ENCODE data around the gene PCID2.

Gene PCID2

GRCh38 chr13:113202912-113203311 is 5.6 kb downstream of the PCID2 start:
- H3K27ac ChIP-seq = no peak overlapping the region
- H3K4me3 ChIP-seq = no peak overlapping the region
- DNase-seq (ENCODE audit: low spot score) = no peak
- no peak for TF ChIP-seq CTCF (IDR thresholded peaks at IDR 0.05)

- TF ChIP-seq CTCF (IDR thresholded peaks at IDR 0.05) = no peak
- Histone ChIP-seq H3K4me3 (no peak overlapping the region), H3K27ac (no peak overlapping the region)
These were observed 6.7 kb downstream of the PCID2 start for GRCh38 chr13:113201815-113202214.

GRCh38 chr13:113196970-113197737 is 11.3 kb downstream of the PCID2 start:
- no peak overlapping the region for H3K27ac ChIP-seq
- H3K4me3 ChIP-seq = no peak overlapping the region
- DNase-seq (ENCODE audit: low spot score) = no peak
- TF ChIP-seq CTCF (IDR thresholded peaks at IDR 0.05) = no peak

More at GRCh38 chr13:113201815-113202214, 6.7 kb downstream of the PCID2 start:
- no peak for DNase-seq (ENCODE audit: low spot score)

- Histone ChIP-seq H3K27ac (no peak overlapping the region), H3K4me3 (no peak overlapping the region)
- no peak for DNase-seq (ENCODE audit: low spot score)
- no peak for TF ChIP-seq CTCF (IDR thresholded peaks at IDR 0.05)
These were observed 13.1 kb downstream of the PCID2 start for GRCh38 chr13:113195360-113195759.

- no peak for DNase-seq (ENCODE audit: low spot score)
- no peak overlapping the region for H3K4me3 ChIP-seq
- no peak for TF ChIP-seq CTCF (IDR thresholded peaks at IDR 0.05)
- no peak overlapping the region for H3K27ac ChIP-seq
These were observed 15.6 kb downstream of the PCID2 start for GRCh38 chr13:113192902-113193301.

- DNase-seq (ENCODE audit: low spot score) = no peak
- no peak overlapping the region for H3K27ac ChIP-seq
- H3K4me3 ChIP-seq = no peak overlapping the region
- no peak for TF ChIP-seq CTCF (IDR thresholded peaks at IDR 0.05)
These were observed 16.2 kb downstream of the PCID2 start for GRCh38 chr13:113192279-113192678.

GRCh38 chr13:113190181-113190580 is 18.3 kb downstream of the PCID2 start:
- H3K27ac ChIP-seq = no peak overlapping the region

More at GRCh38 chr13:113190181-113190580, 18.3 kb downstream of the PCID2 start:
- TF ChIP-seq CTCF (IDR thresholded peaks at IDR 0.05) = no peak
- no peak for DNase-seq (ENCODE audit: low spot score)
- H3K4me3 ChIP-seq = no peak overlapping the region

Measured in coronary artery (tissue), 2 donors.